Measurements from ENCODE around the gene CBLB.

CBLB gene

DNA sequence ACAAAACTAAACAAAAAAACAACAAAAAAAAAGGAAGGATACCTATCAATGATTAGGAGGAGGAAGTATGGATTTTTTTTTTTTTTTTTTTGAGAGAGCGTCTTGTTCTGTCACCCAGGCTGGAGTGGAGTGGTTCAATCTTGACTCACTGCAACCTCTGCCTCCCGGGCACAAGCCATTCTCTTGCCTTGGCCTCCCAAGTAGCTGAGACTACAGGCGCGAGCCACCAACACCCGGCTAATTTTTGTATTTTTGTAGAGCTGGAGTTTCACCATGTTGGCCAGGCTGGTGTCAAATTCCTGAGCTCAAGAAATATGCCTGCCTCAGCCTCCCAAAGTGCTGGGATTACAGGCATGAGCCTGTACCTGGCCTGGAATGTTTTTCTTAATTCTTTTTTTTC lies 195.8 kb downstream of the CBLB start:
- TF ChIP-seq CTCF (conservative IDR thresholded peaks at IDR 0.05; ENCODE audit: low read depth, low read length), result no peak
- no peak for DNase-seq (ENCODE audit: low read depth)
- no peak overlapping the region for H3K4me3 ChIP-seq (ENCODE audit: low read depth, low read length)

DNA sequence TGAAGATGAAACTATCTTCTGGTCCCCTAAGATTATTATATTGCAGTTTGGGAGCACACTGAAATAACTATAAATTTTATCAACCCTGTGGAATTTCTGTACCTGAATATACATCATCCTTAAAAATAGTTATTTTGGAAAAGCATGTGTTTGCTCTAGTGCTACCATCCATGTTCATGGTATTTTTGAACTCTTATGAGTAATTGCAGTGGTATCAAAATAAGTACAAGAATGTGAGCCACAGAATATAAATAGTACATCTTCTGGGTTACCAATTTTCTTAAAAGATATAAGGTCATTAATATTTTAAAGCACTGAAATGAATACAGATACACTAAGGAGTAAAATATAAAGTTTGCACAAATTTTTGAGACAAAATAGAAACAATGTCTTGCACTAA lies 206.5 kb downstream of the CBLB start:
- H3K4me3 ChIP-seq (ENCODE audit: low read depth, low read length), result no peak overlapping the region
- no peak for TF ChIP-seq CTCF (conservative IDR thresholded peaks at IDR 0.05; ENCODE audit: low read depth, low read length)
- DNase-seq (ENCODE audit: low read depth), result peak; percentile 23

- no peak for DNase-seq (ENCODE audit: low read depth)
- TF ChIP-seq CTCF (conservative IDR thresholded peaks at IDR 0.05; ENCODE audit: low read depth, low read length), result no peak
- H3K4me3 ChIP-seq (ENCODE audit: low read depth, low read length), result no peak overlapping the region
Observed at GRCh38 chr3:105661461-105661860, 207.4 kb downstream of the CBLB start.

DNA sequence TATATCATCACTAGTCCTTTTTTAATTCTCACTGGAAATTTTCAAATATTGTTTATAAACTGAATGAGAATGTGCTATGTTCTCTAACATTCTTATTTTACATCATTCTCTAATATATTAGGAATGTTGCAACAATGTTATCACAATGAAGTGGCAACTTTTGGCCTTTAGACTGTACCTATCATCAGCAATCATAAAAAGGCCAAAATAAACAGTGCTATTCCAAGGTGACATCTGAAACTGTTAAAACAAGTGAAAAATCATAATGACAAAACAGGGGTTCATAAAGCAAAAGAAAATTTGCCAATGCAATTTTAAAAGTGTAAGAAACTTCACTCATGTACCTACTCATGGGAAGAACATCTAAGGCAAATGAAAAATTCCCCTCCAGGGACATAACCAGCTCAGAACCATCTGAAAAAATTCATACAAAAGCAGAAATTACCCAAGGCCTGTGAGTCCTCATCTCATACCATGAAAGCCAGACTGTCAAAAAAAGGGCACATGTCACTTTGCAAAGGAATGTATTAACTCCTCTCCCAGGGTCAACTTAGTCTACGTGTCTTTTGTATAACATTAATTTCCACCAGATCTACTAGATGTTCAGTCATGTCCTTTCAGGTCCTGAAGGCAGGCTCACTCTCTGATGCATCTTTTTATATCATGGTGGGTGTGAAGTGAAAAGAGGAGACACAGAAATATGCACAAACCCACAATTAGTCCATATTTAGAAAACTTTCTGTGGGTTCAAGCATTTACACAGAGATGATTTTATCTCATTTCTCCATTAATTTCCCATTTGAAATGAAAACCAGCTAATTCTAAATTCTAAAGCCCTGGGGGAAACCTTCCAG lies 211.9 kb downstream of the CBLB start:
- no peak for TF ChIP-seq CTCF (conservative IDR thresholded peaks at IDR 0.05; ENCODE audit: low read depth, low read length)
- no peak overlapping the region for H3K4me3 ChIP-seq (ENCODE audit: low read depth, low read length)

GRCh38 chr3:105653868-105654267 lies 214.9 kb downstream of the CBLB start:
- TF ChIP-seq CTCF (conservative IDR thresholded peaks at IDR 0.05; ENCODE audit: low read depth, low read length), result no peak
- no peak overlapping the region for H3K4me3 ChIP-seq (ENCODE audit: low read depth, low read length)
- DNase-seq (ENCODE audit: low read depth), result no peak

More for the DNA sequence above, 211.9 kb downstream of the CBLB start:
- DNase-seq (ENCODE audit: low read depth), result no peak

GRCh38 chr3:105653166-105653565 lies 215.6 kb downstream of the CBLB start:
- TF ChIP-seq CTCF (conservative IDR thresholded peaks at IDR 0.05; ENCODE audit: low read depth, low read length), result no peak
- H3K4me3 ChIP-seq (ENCODE audit: low read depth, low read length), result no peak overlapping the region
- DNase-seq (ENCODE audit: low read depth), result no peak

- no peak for TF ChIP-seq CTCF (conservative IDR thresholded peaks at IDR 0.05; ENCODE audit: low read depth, low read length)
- no peak for DNase-seq (ENCODE audit: low read depth)
- H3K4me3 ChIP-seq (ENCODE audit: low read depth, low read length), result no peak overlapping the region
Observed at GRCh38 chr3:105649480-105649879, 219.3 kb downstream of the CBLB start.

All from choroid plexus epithelial cell (primary cell).